ENCODE measurements around the gene KRTAP5-3.

The KRTAP5-3 gene

DNA sequence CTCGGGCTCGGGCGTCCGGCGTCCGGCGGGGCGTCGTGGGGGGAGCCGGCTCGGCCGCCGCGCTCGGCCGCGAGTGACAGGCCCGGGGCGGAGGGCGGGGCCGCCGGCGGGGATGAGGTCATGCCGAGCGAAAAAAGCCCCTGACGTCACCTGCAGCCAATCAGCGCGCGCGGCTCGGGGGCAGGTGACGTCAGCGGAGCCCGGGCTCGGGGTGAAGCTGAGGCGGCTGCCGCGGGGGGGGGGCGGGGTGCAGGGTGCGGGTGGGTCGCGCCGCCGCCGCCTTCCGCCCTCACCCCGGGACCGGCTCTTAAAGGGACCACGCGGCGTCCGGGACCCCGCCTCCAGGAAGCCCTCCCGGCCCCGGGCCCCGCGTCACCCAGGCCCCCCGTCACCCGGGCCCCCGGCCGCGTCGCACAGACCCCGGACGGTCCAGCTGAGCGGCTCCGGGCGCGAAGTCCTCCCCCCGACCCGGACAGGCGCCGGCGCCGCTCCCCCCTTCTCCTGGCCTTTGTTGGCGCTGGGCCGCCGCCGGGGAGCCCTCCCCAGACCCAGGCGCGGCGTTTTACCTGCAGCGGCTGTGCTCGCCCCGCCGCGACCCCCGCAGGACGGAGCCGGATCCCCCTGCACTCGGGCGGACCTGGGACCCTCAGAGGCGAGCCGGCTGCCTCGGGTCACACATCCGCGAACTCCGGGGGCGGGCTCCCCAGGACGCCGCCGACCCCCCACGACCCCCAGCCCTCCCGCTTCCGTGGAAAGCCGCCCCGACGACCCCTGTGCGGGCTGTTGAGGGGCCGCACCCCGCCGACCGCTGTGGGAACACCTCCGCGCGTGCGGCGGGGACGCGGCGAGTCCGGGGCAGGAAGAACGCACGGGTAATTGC, 35.8 kb downstream of the KRTAP5-3 start, which contains the start of gene DUSP8 (continued):
- TF ChIP-seq, protein P1, sequence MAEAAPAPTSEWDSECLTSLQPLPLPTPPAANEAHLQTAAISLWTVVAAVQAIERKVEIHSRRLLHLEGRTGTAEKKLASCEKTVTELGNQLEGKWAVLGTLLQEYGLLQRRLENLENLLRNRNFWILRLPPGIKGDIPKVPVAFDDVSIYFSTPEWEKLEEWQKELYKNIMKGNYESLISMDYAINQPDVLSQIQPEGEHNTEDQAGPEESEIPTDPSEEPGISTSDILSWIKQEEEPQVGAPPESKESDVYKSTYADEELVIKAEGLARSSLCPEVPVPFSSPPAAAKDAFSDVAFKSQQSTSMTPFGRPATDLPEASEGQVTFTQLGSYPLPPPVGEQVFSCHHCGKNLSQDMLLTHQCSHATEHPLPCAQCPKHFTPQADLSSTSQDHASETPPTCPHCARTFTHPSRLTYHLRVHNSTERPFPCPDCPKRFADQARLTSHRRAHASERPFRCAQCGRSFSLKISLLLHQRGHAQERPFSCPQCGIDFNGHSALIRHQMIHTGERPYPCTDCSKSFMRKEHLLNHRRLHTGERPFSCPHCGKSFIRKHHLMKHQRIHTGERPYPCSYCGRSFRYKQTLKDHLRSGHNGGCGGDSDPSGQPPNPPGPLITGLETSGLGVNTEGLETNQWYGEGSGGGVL (tag by site-specific recombination; IDR thresholded peaks at IDR 0.05) = peak; percentile 78
- TF ChIP-seq SETDB1 (IDR thresholded peaks at IDR 0.05; ENCODE audit: insufficient read length, low read length) (no peak), ZNF645 (tag by site-specific recombination; IDR thresholded peaks at IDR 0.05) (no peak), ZNF155 (tag by site-specific recombination; IDR thresholded peaks at IDR 0.05) (no peak), KLF9 (tag by site-specific recombination; IDR thresholded peaks at IDR 0.05; ENCODE audit: low read depth) (no peak), ZNF274 (IDR thresholded peaks at IDR 0.05; ENCODE audit: low read length) (no peak), ZNF274 (tag by site-specific recombination; IDR thresholded peaks at IDR 0.05; ENCODE audit: borderline replicate concordance) (no peak), ZBTB48 (tag by site-specific recombination; IDR thresholded peaks at IDR 0.05) (no peak), ZNF768 (tag by site-specific recombination; IDR thresholded peaks at IDR 0.05) (no peak), ZNF2 (tag by site-specific recombination; IDR thresholded peaks at IDR 0.05) (no peak), KLF17 (tag by site-specific recombination; IDR thresholded peaks at IDR 0.05) (no peak), ZNF558 (tag by site-specific recombination; IDR thresholded peaks at IDR 0.05) (no peak), ZNF488 (tag by site-specific recombination; IDR thresholded peaks at IDR 0.05) (no peak), ZNF510 (tag by site-specific recombination; IDR thresholded peaks at IDR 0.05; ENCODE audit: insufficient replicate concordance) (no peak), ZNF76 (tag by site-specific recombination; IDR thresholded peaks at IDR 0.05; ENCODE audit: borderline replicate concordance, low read depth) (no peak), ZNF521 (tag by site-specific recombination; IDR thresholded peaks at IDR 0.05) (no peak), ZNF433 (tag by site-specific recombination; IDR thresholded peaks at IDR 0.05; ENCODE audit: low read depth) (no peak), ZNF473 (tag by site-specific recombination; IDR thresholded peaks at IDR 0.05) (no peak), ZNF426 (tag by site-specific recombination; IDR thresholded peaks at IDR 0.05) (no peak), ZNF692 (tag by site-specific recombination; IDR thresholded peaks at IDR 0.05) (peak; percentile 31; the same call in 1 of the 2 replicates), ZNF140 (tag by site-specific recombination; IDR thresholded peaks at IDR 0.05) (no peak), FEZF1 (tag by site-specific recombination; IDR thresholded peaks at IDR 0.05) (no peak), HOXC10 (CRISPR knock-in tag; IDR thresholded peaks at IDR 0.05) (no peak), ZNF530 (tag by site-specific recombination; IDR thresholded peaks at IDR 0.05; ENCODE audit: low read depth) (no peak), ZNF544 (tag by site-specific recombination; IDR thresholded peaks at IDR 0.05) (no peak), ZNF335 (tag by site-specific recombination; conservative IDR thresholded peaks at IDR 0.05) (no peak)
- TF ChIP-seq, protein P2, sequence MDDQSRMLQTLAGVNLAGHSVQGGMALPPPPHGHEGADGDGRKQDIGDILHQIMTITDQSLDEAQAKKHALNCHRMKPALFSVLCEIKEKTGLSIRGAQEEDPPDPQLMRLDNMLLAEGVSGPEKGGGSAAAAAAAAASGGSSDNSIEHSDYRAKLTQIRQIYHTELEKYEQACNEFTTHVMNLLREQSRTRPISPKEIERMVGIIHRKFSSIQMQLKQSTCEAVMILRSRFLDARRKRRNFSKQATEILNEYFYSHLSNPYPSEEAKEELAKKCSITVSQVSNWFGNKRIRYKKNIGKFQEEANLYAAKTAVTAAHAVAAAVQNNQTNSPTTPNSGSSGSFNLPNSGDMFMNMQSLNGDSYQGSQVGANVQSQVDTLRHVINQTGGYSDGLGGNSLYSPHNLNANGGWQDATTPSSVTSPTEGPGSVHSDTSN (CRISPR knock-in tag; IDR thresholded peaks at IDR 0.05) = peak; percentile 10; the same call in 1 of the 2 replicates
- TF ChIP-seq, protein P3, sequence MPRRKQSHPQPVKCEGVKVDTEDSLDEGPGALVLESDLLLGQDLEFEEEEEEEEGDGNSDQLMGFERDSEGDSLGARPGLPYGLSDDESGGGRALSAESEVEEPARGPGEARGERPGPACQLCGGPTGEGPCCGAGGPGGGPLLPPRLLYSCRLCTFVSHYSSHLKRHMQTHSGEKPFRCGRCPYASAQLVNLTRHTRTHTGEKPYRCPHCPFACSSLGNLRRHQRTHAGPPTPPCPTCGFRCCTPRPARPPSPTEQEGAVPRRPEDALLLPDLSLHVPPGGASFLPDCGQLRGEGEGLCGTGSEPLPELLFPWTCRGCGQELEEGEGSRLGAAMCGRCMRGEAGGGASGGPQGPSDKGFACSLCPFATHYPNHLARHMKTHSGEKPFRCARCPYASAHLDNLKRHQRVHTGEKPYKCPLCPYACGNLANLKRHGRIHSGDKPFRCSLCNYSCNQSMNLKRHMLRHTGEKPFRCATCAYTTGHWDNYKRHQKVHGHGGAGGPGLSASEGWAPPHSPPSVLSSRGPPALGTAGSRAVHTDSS (tag by site-specific recombination; IDR thresholded peaks at IDR 0.05) = no peak
- TF ChIP-seq, protein P4, sequence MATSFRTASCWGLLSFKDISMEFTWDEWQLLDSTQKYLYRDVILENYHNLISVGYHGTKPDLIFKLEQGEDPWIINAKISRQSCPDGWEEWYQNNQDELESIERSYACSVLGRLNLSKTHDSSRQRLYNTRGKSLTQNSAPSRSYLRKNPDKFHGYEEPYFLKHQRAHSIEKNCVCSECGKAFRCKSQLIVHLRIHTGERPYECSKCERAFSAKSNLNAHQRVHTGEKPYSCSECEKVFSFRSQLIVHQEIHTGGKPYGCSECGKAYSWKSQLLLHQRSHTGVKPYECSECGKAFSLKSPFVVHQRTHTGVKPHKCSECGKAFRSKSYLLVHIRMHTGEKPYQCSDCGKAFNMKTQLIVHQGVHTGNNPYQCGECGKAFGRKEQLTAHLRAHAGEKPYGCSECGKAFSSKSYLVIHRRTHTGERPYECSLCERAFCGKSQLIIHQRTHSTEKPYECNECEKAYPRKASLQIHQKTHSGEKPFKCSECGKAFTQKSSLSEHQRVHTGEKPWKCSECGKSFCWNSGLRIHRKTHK (tag by site-specific recombination; IDR thresholded peaks at IDR 0.05) = no peak

All from HEK293 (cell line).